ENCODE data around the gene TOM1.

TOM1 gene

GRCh38 chr22:35335936-35336781, 36.5 kb downstream of the TOM1 start:
- no peak for TF ChIP-seq POLR2AphosphoS5 (IDR thresholded peaks at IDR 0.05; ENCODE audit: low read depth, low read length)
- no peak for TF ChIP-seq TAF1 (IDR thresholded peaks at IDR 0.05; ENCODE audit: borderline replicate concordance, insufficient read depth, low read length)
- no peak for TF ChIP-seq FOXP2 (optimal IDR thresholded peaks at IDR 0.05; ENCODE audit: borderline replicate concordance, extremely low read depth, extremely low read length, insufficient read depth)
- no peak for TF ChIP-seq SIN3A (IDR thresholded peaks at IDR 0.05; ENCODE audit: borderline replicate concordance, insufficient read depth, low read length)
- no peak for TF ChIP-seq REST (IDR thresholded peaks at IDR 0.05; ENCODE audit: insufficient read depth in 1 of 2, low read depth in 2 of 2, low read length in 2 of 2)

DNA sequence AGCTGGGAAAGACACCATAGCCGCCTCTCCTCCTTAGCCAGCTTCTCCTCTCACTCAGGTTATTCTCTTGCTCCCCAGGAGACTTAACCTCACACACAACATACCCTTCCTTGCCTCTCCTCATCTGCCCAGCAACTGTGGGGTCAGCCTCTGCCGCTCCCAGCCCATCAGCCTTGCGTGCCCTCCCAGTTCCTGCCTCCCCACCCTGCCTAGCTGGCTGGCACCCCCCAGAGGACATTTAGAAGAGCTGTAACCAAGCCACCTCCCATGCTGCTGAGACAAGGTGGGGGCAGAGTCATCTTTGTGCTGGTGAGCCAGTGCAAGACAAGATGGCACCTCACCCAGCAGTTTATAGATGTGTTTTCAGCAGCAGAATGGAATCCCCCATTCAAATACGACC, 38.2 kb downstream of the TOM1 start:
- TF ChIP-seq SIN3A (IDR thresholded peaks at IDR 0.05; ENCODE audit: borderline replicate concordance, insufficient read depth, low read length) = no peak

GRCh38 chr22:35341090-35341874, 41.6 kb downstream of the TOM1 start:
- TF ChIP-seq FOXP2 (optimal IDR thresholded peaks at IDR 0.05; ENCODE audit: borderline replicate concordance, extremely low read depth, extremely low read length, insufficient read depth) (no peak), POLR2AphosphoS5 (IDR thresholded peaks at IDR 0.05; ENCODE audit: low read depth, low read length) (no peak), REST (IDR thresholded peaks at IDR 0.05; ENCODE audit: insufficient read depth in 1 of 2, low read depth in 2 of 2, low read length in 2 of 2) (no peak), TAF1 (IDR thresholded peaks at IDR 0.05; ENCODE audit: borderline replicate concordance, insufficient read depth, low read length) (no peak), SIN3A (IDR thresholded peaks at IDR 0.05; ENCODE audit: borderline replicate concordance, insufficient read depth, low read length) (no peak)

DNA sequence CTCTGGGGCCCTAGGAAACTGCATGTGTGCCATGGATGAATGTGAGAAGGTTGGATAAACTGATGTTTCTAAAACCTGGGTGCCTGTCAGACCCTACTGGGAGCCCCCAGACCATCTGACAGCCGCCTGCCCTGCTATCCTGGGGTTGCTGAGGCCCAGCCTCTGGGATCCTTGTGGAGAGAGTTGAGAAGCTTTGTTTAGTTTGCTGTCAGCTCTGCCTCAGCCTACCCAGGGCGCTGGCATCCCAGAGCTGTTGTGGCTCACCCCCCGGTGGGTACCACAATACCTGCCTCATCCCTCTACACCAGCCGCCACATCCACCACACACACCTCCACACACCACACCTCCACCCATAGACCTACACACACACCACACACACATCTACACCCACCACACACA, 42.7 kb downstream of the TOM1 start:
- TF ChIP-seq FOXP2 (optimal IDR thresholded peaks at IDR 0.05; ENCODE audit: borderline replicate concordance, extremely low read depth, extremely low read length, insufficient read depth) (no peak), REST (IDR thresholded peaks at IDR 0.05; ENCODE audit: insufficient read depth in 1 of 2, low read depth in 2 of 2, low read length in 2 of 2) (no peak), POLR2AphosphoS5 (IDR thresholded peaks at IDR 0.05; ENCODE audit: low read depth, low read length) (no peak), TAF1 (IDR thresholded peaks at IDR 0.05; ENCODE audit: borderline replicate concordance, insufficient read depth, low read length) (no peak), SIN3A (IDR thresholded peaks at IDR 0.05; ENCODE audit: borderline replicate concordance, insufficient read depth, low read length) (no peak)

DNA sequence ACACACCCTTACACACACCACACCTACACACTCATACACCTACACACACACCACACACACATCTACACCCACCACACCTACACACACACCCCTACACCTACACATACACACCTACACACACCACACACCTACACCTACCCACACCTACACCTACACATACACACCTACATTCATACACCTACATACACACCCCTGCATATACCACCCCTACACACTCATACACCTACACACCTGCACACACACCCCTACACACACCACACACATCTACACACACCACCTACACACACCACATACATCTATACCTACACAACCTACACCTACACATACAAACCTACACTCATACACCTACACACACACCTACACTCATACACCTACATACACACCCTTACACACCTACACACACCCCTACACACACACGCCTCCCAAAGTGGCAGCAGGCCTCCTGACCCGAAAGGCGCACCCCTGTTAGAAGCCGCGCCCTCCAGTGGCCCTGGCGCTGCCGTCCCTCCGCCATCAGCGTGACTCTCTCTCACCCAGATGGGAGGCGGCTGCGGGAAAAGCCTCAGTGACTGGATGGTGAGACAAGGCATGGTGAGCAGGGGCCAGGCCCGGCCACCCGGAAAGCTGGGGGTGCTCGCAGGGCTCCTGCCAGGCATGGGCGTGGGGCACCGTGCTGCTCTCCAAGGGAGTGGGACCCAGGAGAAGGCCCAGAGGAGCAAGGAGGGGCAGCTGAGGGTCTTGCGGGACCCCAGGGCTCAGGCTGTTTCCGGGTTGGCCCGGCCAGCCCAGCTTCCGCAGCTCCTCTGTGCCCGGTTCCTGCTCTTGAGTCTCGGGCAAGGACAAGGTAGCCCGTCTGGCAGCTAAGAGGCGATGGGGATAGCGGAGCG, 44.2 kb downstream of the TOM1 start:
- TF ChIP-seq TAF1 (IDR thresholded peaks at IDR 0.05; ENCODE audit: borderline replicate concordance, insufficient read depth, low read length) (no peak), REST (IDR thresholded peaks at IDR 0.05; ENCODE audit: insufficient read depth in 1 of 2, low read depth in 2 of 2, low read length in 2 of 2) (no peak), SIN3A (IDR thresholded peaks at IDR 0.05; ENCODE audit: borderline replicate concordance, insufficient read depth, low read length) (no peak), FOXP2 (optimal IDR thresholded peaks at IDR 0.05; ENCODE audit: borderline replicate concordance, extremely low read depth, extremely low read length, insufficient read depth) (no peak)

Data from PFSK-1 (cell line).